NCI-H748 treated with DMSO at 0.1 percent for 48 hours (cell line): ENCODE results near the gene BSND.

Source experiments
- DNase-seq: peaks from one replicate; lab custom pipeline; 2025; lab: John Stamatoyannopoulos, UW

The BSND gene

GRCh38 chr1:55048453-55049270 is 49.9 kb downstream of the BSND start:
- no peak for DNase-seq

- DNase-seq: no peak
Observed at GRCh38 chr1:55049271-55049913, 50.7 kb downstream of the BSND start.

GRCh38 chr1:55049914-55050278 is 51.2 kb downstream of the BSND start:
- no peak for DNase-seq

GRCh38 chr1:55050283-55050682 is 51.5 kb downstream of the BSND start:
- no peak for DNase-seq

GRCh38 chr1:55051169-55051568 is 52.4 kb downstream of the BSND start:
- DNase-seq: no peak

GRCh38 chr1:55051621-55052020 is 52.9 kb downstream of the BSND start:
- no peak for DNase-seq

- no peak for DNase-seq
Observed at GRCh38 chr1:55052221-55053142, 53.7 kb downstream of the BSND start.

- DNase-seq: no peak
Observed at GRCh38 chr1:55053265-55053954, 54.7 kb downstream of the BSND start.

- DNase-seq: no peak
Observed at GRCh38 chr1:55054396-55054795, 55.7 kb downstream of the BSND start.

GRCh38 chr1:55055084-55055882 is 56.5 kb downstream of the BSND start:
- no peak for DNase-seq

GRCh38 chr1:55055951-55056631 is 57.4 kb downstream of the BSND start:
- DNase-seq: no peak

GRCh38 chr1:55056632-55056992 is 57.9 kb downstream of the BSND start:
- no peak for DNase-seq

GRCh38 chr1:55057270-55057955 is 58.7 kb downstream of the BSND start:
- no peak for DNase-seq

GRCh38 chr1:55057956-55058298 is 59.2 kb downstream of the BSND start:
- no peak for DNase-seq

GRCh38 chr1:55059302-55060132 is 60.8 kb downstream of the BSND start:
- no peak for DNase-seq

GRCh38 chr1:55060133-55060999 is 61.6 kb downstream of the BSND start:
- DNase-seq: no peak

- DNase-seq: no peak
Observed at GRCh38 chr1:55061000-55061705, 62.4 kb downstream of the BSND start.
